Gastrocnemius medialis (tissue), 4 donors: ENCODE measurements around the gene GDF10. TPM values are rescaled to one million over a fixed set of nuclear protein-coding genes. Genes with fewer than 3 reads are reported as not detected.

Experiments used
- ATAC-seq, 2 donors: fragments of 150-250 bp; one replicate each; pipeline ENCODE4 v1.9.1; 2016
- DNase-seq, 2 donors: peaks; one replicate each; pipeline ENCODE4 v3.0.0-alpha.2; 2019
- H3K27ac ChIP-seq, 4 donors: fragments of 200-600 bp; sonication (generic); 1 replicate in 1 of 4; 2 replicates in 3 of 4; pipeline ENCODE4 v1.5.1; 2016 to 2018; ENCODE audit warnings: mild to moderate bottlenecking in 2 of 4, moderate library complexity in 1 of 4
- H3K27me3 ChIP-seq, 3 donors: fragments of 200-600 bp; sonication (generic) in 2 of 3; 1 replicate in 1 of 3; 2 replicates in 2 of 3; pipeline versions ENCODE4 v1.5.1 to v1.6.0; 2016 to 2019; ENCODE audit warnings: mild to moderate bottlenecking in 1 of 3, moderate library complexity in 1 of 3
- H3K36me3 ChIP-seq, 2 donors: fragments of 200-600 bp; sonication (generic) in 1 of 2; one replicate each; pipeline ENCODE4 v1.5.1; 2017 to 2018
- H3K4me1 ChIP-seq, 2 donors: fragments of 200-600 bp; sonication (generic) in 1 of 2; one replicate each; pipeline ENCODE4 v1.5.1; 2016 to 2017; ENCODE audit warnings: mild to moderate bottlenecking in 2 of 2
- H3K4me3 ChIP-seq, 4 donors: fragments of 200-600 bp; sonication (generic) in 3 of 4; 1 replicate in 1 of 4; 2 replicates in 3 of 4; pipeline ENCODE4 v1.5.1; 2016 to 2019; ENCODE audit warnings: mild to moderate bottlenecking in 2 of 4
- H3K9me3 ChIP-seq, 3 donors: fragments of 200-600 bp; sonication (generic) in 2 of 3; 1 replicate in 1 of 3; 2 replicates in 2 of 3; pipeline ENCODE4 v1.5.1; 2016 to 2019
- CTCF ChIP-seq, 5 experiments: fragments of 450-650 bp in 3 of 5; fragments of 200-600 bp in 2 of 5; sonication (generic) in 2 of 5; IDR thresholded peaks in 4 of 5; conservative IDR thresholded peaks in 1 of 5; 1 replicate in 4 of 5; 2 replicates in 1 of 5; pipeline ENCODE4 v1.5.1; 2016 to 2019; ENCODE audit warnings: antibody characterized with exemption in 5 of 5, mild to moderate bottlenecking in 3 of 5, moderate library complexity in 3 of 5
- POLR2A ChIP-seq, 2 donors: fragments of 450-650 bp; IDR thresholded peaks; one replicate each; pipeline ENCODE4 v1.6.1; 2017; ENCODE audit warnings: antibody characterized with exemption in 2 of 2, mild to moderate bottlenecking in 2 of 2, moderate library complexity in 2 of 2
- in situ Hi-C, 4 donors: fragments of 200-750 bp; cut with MboI; loops; one replicate each; pipeline versions ENCODE4 v1.15.0 to v1.8.0; 2017; ENCODE audit warnings: low sequenced_read_pairs in 4 of 4
- intact Hi-C: fragments of 100-400 bp; cut with DNase I; formaldehyde crosslinking; loops from one replicate; pipeline ENCODE4 v1.15.1; 2023; ENCODE audit warnings: low total_unique reads
- total RNA-seq, 4 donors: library from RNA; depleted of rRNA; stranded (reverse); fragments of >200 nt; gene quantifications; one replicate each; pipeline versions ENCODE4 v1.1.0 to v1.2.3, GENCODE V29; 2016

Gene GDF10
- total RNA-seq, 4 donors from 2014 or later: 0.20 to 0.72 (median 0.36) TPM

GRCh38 chr10:47350671-47351640 is 51.0 kb downstream of the GDF10 start:
- Histone ChIP-seq H3K27ac (no peak overlapping the region), H3K27me3 (no peaks in the 10 kb centered on the region), H3K36me3 (no peaks in the 10 kb centered on the region), H3K9me3 (no peaks in the 10 kb centered on the region), H3K4me3 (no peak overlapping the region), H3K4me1 (no peaks in the 10 kb centered on the region)
- TF ChIP-seq POLR2A (IDR thresholded peaks at IDR 0.05) (no peak), CTCF (IDR thresholded peaks at IDR 0.05 in 4 of 5, conservative IDR thresholded peaks at IDR 0.05 in 1 of 5) (no peak)
- DNase-seq: no peak
- in situ Hi-C loops: no loop called here
- no peak for ATAC-seq
- intact Hi-C loops: no loop called here

GRCh38 chr10:47351899-47352815 is 52.2 kb downstream of the GDF10 start:
- Histone ChIP-seq H3K4me1 (no peaks in the 10 kb centered on the region), H3K27me3 (no peaks in the 10 kb centered on the region), H3K27ac (no peak overlapping the region), H3K36me3 (no peaks in the 10 kb centered on the region), H3K4me3 (no peak overlapping the region), H3K9me3 (no peaks in the 10 kb centered on the region)
- no peak for DNase-seq
- TF ChIP-seq CTCF (IDR thresholded peaks at IDR 0.05 in 4 of 5, conservative IDR thresholded peaks at IDR 0.05 in 1 of 5) (no peak), POLR2A (IDR thresholded peaks at IDR 0.05) (no peak)
- in situ Hi-C loops (no loop called here), intact Hi-C loops (no loop called here)
- no peak for ATAC-seq

- ATAC-seq: no peak
- H3K27ac ChIP-seq: no peak overlapping the region
- H3K4me3 ChIP-seq: no peak overlapping the region
- no peak for DNase-seq
- H3K9me3 ChIP-seq: no peaks in the 10 kb centered on the region
- intact Hi-C loops: no loop called here
- in situ Hi-C loops: no loop called here
- TF ChIP-seq POLR2A (IDR thresholded peaks at IDR 0.05) (no peak), CTCF (IDR thresholded peaks at IDR 0.05 in 4 of 5, conservative IDR thresholded peaks at IDR 0.05 in 1 of 5) (no peak)
- H3K36me3 ChIP-seq: no peaks in the 10 kb centered on the region
- no peaks in the 10 kb centered on the region for H3K27me3 ChIP-seq
- H3K4me1 ChIP-seq: no peaks in the 10 kb centered on the region
These were observed 53.4 kb downstream of the GDF10 start for GRCh38 chr10:47353351-47353750.

GRCh38 chr10:47354165-47354564 is 54.2 kb downstream of the GDF10 start:
- no peaks in the 10 kb centered on the region for H3K9me3 ChIP-seq
- intact Hi-C loops (no loop called here), in situ Hi-C loops (no loop called here)
- DNase-seq: no peak
- H3K4me3 ChIP-seq: no peak overlapping the region
- TF ChIP-seq POLR2A (IDR thresholded peaks at IDR 0.05) (no peak), CTCF (IDR thresholded peaks at IDR 0.05 in 4 of 5, conservative IDR thresholded peaks at IDR 0.05 in 1 of 5) (no peak)
- no peak for ATAC-seq
- H3K36me3 ChIP-seq: no peaks in the 10 kb centered on the region
- no peaks in the 10 kb centered on the region for H3K27me3 ChIP-seq
- H3K4me1 ChIP-seq: no peaks in the 10 kb centered on the region
- no peak overlapping the region for H3K27ac ChIP-seq
